Measurements from ENCODE around the gene IL17A.

Gene IL17A
- long read RNA-seq, donor 1, result 0 reads
- long read RNA-seq, donor 2, result 0 reads
- long read RNA-seq, donor 3, result 0 reads
- long read RNA-seq, donor 4, result 0 reads
- long read RNA-seq, donor 5, result 0 reads
- long read RNA-seq, donor 6, result 0 reads
- long read RNA-seq, donor 7, result 0 reads
- long read RNA-seq, donor 8, result 0 reads

- DNase-seq, result no peak
These were observed at the start of gene IL17A for GRCh38 chr6:52186075-52186474. TSS of gene IL17A (plus strand) at chr6:52186375. CDS start at chr6:52186432, 57 bp downstream.

GRCh38 chr6:52136934-52137467 lies 49.2 kb upstream of the IL17A start:
- no peak for DNase-seq

GRCh38 chr6:52138284-52138683 lies 47.9 kb upstream of the IL17A start:
- DNase-seq, result no peak

GRCh38 chr6:52139985-52140680 lies 46.0 kb upstream of the IL17A start:
- DNase-seq, result no peak

DNA sequence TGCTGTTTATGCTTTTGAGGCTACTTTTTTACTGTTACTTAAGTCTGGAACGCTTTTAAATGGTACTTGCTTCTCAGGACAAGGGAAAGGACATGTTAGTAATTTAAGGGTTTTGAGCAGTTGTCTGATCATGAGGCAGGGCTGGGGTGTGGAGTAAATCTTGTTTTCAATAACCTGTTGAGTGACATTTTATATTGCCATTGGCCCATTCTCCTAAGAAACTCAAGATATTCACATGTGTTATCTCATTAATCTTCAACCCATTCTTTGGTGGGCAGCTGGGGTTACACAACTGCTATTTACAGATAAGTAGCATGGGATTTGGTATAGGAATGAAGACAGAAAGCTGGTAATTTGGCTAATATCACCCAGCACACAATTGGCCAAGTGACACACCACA lies 44.6 kb upstream of the IL17A start:
- no peak for DNase-seq

GRCh38 chr6:52142556-52142955 lies 43.6 kb upstream of the IL17A start:
- DNase-seq, result no peak

- DNase-seq, result no peak
These were observed 42.6 kb upstream of the IL17A start for GRCh38 chr6:52143551-52143950.

DNA sequence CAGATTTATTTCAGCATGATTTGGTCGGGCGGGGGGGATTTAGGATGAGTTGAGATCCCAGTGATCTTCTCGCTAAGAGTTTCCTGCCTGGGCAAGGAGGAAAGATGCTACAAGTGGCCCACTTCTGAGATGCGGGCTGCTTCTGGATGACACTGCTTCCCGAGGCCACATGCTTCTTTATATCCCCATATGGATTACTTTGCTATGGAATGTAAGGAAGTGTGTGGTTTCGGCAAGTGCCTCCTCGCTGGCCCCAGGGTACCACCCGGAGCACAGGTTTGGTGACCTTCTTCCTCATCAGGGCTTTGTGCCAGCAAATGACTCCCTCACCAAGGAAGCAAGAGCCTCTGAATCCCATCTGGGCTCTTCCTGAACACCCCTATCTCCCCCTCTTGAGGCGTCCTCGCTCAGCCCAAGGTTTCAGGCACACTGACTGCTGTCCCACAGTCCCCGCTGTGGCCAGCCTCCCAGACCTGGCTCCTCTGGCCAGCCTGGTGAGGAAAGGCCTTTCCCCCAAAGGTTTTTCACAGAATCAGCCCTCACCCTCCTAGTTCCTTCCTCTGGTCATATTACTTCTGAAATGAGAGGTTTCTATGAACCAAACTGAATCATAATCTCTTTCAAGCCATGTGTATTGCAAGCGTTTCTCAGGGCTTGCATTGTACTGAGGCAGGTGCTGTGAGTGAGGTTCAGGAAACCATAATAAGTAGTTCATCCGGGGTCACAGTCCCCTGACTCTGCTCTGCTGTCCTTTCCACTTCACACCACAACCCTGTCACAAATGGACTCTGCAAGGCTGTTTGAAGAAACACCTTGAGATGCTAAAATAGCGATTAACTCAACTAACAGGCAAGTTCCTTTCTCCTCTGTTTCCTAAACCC lies 41.7 kb upstream of the IL17A start:
- DNase-seq, result no peak

GRCh38 chr6:52146851-52147445 lies 39.2 kb upstream of the IL17A start:
- no peak for DNase-seq

DNA sequence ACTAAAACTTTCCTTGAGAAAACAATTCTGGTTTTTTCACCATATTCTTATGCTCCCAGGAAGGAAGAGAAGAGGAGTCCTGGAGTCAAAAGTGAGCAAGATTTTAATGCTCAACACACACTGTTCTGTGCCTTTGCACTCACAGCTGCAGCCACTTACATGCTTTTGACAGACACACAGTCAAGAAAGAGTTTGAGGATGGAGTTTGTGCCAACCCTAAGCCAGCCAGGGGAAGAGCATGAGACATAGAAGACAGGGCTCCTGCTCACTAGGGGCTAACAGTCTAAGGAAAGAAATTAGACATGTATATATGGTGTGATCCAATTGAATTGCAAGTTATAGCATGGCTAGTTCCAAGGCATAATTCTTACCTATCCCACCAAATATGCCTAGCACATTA lies 37.1 kb upstream of the IL17A start:
- DNase-seq, result no peak

DNA sequence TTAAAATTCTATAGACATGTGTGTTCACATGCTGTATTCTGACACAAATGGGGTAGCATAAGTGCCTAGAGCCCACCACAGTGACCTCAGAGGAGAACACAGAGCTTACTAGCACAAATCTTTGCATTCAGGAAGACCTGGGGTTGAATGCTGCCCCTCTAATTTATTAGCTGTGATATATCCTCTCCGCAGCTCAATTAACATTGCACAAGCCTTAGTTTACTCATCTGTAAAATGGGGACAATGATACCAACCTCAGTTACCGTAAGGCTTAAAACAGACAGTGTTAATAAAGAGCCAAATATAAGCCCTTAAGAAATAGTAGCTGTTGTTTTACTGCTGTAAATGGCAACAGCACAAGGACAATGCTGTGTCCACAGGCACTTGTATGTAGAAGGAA lies 36.2 kb upstream of the IL17A start:
- DNase-seq, result no peak

DNA sequence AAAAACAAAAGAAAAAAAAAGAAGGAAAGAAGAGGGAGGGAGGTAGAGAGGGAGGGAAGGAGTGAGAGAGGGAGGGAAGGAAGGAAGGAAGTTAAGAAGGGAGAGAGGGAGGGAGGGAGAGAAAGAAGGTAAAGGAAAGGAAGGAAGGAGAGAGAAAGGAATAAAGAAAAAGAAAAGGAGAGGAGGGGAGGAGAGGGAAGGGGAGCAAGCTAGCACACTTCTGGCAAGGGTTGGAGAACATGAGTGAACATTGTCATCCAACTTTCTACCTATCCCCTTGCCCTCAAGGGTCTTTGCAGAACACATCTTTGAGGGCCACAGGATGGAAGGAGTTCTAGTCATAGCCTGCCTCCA lies 34.1 kb upstream of the IL17A start:
- no peak for DNase-seq

- DNase-seq, result no peak
These were observed 33.4 kb upstream of the IL17A start for GRCh38 chr6:52152711-52153160.

- no peak for DNase-seq
These were observed 31.8 kb upstream of the IL17A start for GRCh38 chr6:52154381-52154780.

GRCh38 chr6:52155791-52156576 lies 30.2 kb upstream of the IL17A start:
- no peak for DNase-seq

- no peak for DNase-seq
These were observed 28.8 kb upstream of the IL17A start for GRCh38 chr6:52157301-52157941.

DNA sequence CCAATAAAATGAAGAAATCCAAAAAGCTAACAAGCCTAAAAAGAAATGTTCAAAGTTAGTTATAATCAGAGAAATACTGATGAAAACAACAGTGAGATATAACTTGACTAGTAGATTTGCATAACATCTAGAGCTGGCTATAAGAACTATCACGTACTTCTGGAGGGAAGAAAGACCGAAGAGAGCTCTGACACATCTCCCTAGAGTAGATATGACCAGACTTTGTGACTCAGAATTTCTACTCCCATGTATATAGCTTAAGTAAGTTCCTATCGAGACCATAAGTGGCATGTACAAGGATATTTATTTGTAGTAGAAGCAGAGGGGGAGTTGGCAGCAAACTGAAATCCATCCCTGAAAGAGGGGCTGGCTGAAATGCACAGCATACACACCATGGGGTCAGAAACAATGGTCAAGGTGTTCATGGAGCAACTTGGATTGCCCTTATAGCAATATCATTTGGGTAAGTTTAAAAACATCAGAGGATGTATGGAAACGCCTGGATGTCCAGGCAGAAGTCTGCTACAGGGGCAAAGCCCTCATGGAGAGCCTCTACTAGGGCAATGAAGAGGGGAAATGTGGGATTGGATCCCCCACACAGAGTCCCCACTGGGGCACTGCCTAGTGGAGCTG lies 25.6 kb upstream of the IL17A start:
- no peak for DNase-seq

DNA sequence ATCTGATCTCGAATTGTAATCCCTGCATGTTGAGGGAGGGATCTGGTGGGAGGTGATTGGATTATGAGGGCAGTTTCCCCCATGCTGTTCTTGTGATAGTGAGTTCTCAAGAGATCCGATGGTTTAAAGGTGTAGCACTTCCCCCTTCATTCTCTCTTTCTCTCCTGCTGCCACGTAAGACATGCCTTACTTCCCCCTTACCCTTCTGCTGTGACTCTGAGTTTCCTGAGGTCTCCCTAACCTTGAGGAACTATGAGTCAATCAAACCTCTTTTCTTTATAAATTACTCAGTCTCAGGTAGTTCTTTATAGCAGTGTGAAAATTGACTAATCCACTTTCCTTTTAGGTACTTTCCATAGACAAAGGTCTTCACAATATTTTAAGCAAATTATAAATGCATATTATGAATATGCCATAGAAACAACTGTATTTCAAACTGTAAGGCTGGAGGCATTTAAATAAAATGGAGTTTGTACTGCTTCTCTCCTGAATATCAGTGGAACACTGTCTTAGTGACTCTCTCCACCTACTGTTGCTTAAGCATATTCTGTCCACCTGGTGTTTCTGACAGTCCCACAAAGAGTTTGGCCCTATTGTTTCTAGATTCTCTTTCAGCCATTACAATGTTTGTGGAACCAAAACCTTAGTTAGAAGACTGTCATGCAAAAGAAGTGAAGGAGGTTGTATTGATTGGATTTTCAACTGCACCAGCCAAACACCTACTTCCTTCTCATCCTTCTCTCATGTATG lies 24.3 kb upstream of the IL17A start:
- no peak for DNase-seq

GRCh38 chr6:52162940-52163908 lies 23.0 kb upstream of the IL17A start:
- no peak for DNase-seq

Data from right kidney (tissue), 9 donors.